HG02798 (cell line): Measurements from ENCODE around the gene IGLON5.

ENCODE experiments used
- ATAC-seq: cut with Tn5 transposase; IDR thresholded peaks from one replicate; pipeline ENCODE4 v1.9.1; 2021; ENCODE audit warnings: mild to moderate bottlenecking; ENCODE audit not compliant: unreplicated experiment, poor library complexity

The IGLON5 gene

GRCh38 chr19:51337861-51338562 is 26.6 kb downstream of the IGLON5 start:
- no peak for ATAC-seq

GRCh38 chr19:51338563-51339312 is 27.3 kb downstream of the IGLON5 start:
- ATAC-seq = peak; percentile 50

GRCh38 chr19:51339313-51339686 is 27.9 kb downstream of the IGLON5 start:
- ATAC-seq = peak; percentile 1

GRCh38 chr19:51339687-51340656 is 28.5 kb downstream of the IGLON5 start:
- ATAC-seq = peak; percentile 66

GRCh38 chr19:51341066-51341465 is 29.6 kb downstream of the IGLON5 start:
- no peak for ATAC-seq

GRCh38 chr19:51341976-51342580 is 30.6 kb downstream of the IGLON5 start, which contains the start of gene VSIG10L:
Gene VSIG10L, minus strand, starts transcription at chr19:51342139. Its CDS starts 15 bp downstream, at chr19:51342124.
- no peak for ATAC-seq

GRCh38 chr19:51342631-51343569 is 31.5 kb downstream of the IGLON5 start:
- ATAC-seq = no peak

GRCh38 chr19:51345076-51345620 is 33.7 kb downstream of the IGLON5 start:
- no peak for ATAC-seq

GRCh38 chr19:51346742-51347141 is 35.3 kb downstream of the IGLON5 start:
- ATAC-seq = no peak

GRCh38 chr19:51347209-51347928 is 35.9 kb downstream of the IGLON5 start:
- no peak for ATAC-seq

- ATAC-seq = no peak
Observed at GRCh38 chr19:51351266-51351990, 40.0 kb downstream of the IGLON5 start.

- no peak for ATAC-seq
Observed at GRCh38 chr19:51352783-51353360, 41.4 kb downstream of the IGLON5 start.

- ATAC-seq = no peak
Observed at GRCh38 chr19:51354103-51354741, 42.8 kb downstream of the IGLON5 start.

- ATAC-seq = no peak
Observed at GRCh38 chr19:51354742-51355148, 43.3 kb downstream of the IGLON5 start.

- no peak for ATAC-seq
Observed at GRCh38 chr19:51356159-51356801, 44.8 kb downstream of the IGLON5 start.

GRCh38 chr19:51357952-51358351 is 46.5 kb downstream of the IGLON5 start:
- ATAC-seq = no peak
